T-helper 1 cell treated with Interleukin-12 subunit alpha and Interleukin-12 subunit beta and Interleukin-4 antibody, amounts not matched to agents 30 μg/mL and 1 μg/mL, for 36 hours (primary cell): ENCODE measurements around the gene CLEC18A.
"Not testable (repeated sequence)": the region's sequence is repeated elsewhere in the genome, so short reads cannot be mapped to it uniquely, and the experiment has no call there.

Source experiments
- H3K27ac Mint-ChIP-seq: one replicate; pipeline ENCODE4 v1.8.0; 2021; ENCODE audit warnings: mild to moderate bottlenecking, mixed read lengths
- H3K27me3 Mint-ChIP-seq: one replicate; pipeline ENCODE4 v1.8.0; 2021; ENCODE audit warnings: low read depth, mixed read lengths
- H3K36me3 Mint-ChIP-seq: one replicate; pipeline ENCODE4 v1.8.0; 2021; ENCODE audit warnings: low read depth, mixed read lengths
- H3K4me1 Mint-ChIP-seq: one replicate; pipeline ENCODE4 v1.8.0; 2021; ENCODE audit warnings: low read depth, mixed read lengths
- H3K4me3 Mint-ChIP-seq: one replicate; pipeline ENCODE4 v1.8.0; 2021; ENCODE audit warnings: mild to moderate bottlenecking, moderate library complexity, mixed read lengths
- H3K9me3 Mint-ChIP-seq: one replicate; pipeline ENCODE4 v1.8.0; 2021; ENCODE audit warnings: mixed read lengths

Gene CLEC18A

GRCh38 chr16:69951017-69951671 is at the start of gene CLEC18A:
TSS of gene CLEC18A (plus strand) at chr16:69951334. CDS start at chr16:69951367, 33 bp downstream.
- not testable (repeated sequence) for H3K4me3 Mint-ChIP-seq, H3K27me3 Mint-ChIP-seq, H3K4me1 Mint-ChIP-seq, H3K27ac Mint-ChIP-seq, H3K36me3 Mint-ChIP-seq, H3K9me3 Mint-ChIP-seq

- no peaks in the 10 kb centered on the region for H3K9me3 Mint-ChIP-seq
- H3K27me3 Mint-ChIP-seq = no peaks in the 10 kb centered on the region
- H3K27ac Mint-ChIP-seq = no peak overlapping the region
- H3K36me3 Mint-ChIP-seq = peaks cover 6% of the 10 kb centered on the region
- no peaks in the 10 kb centered on the region for H3K4me1 Mint-ChIP-seq
- no peak overlapping the region for H3K4me3 Mint-ChIP-seq
Measured at GRCh38 chr16:69903865-69904415, 47.2 kb upstream of the CLEC18A start.

GRCh38 chr16:69904495-69905170 is 46.5 kb upstream of the CLEC18A start:
- Mint-ChIP-seq H3K27ac (no peak overlapping the region), H3K4me3 (no peak overlapping the region), H3K9me3 (no peaks in the 10 kb centered on the region), H3K4me1 (no peaks in the 10 kb centered on the region), H3K27me3 (no peaks in the 10 kb centered on the region), H3K36me3 (peaks cover 7% of the 10 kb centered on the region)

- no peak overlapping the region for H3K27ac Mint-ChIP-seq
- H3K36me3 Mint-ChIP-seq = peaks cover 9% of the 10 kb centered on the region
- no peaks in the 10 kb centered on the region for H3K9me3 Mint-ChIP-seq
- H3K4me1 Mint-ChIP-seq = no peaks in the 10 kb centered on the region
- no peak overlapping the region for H3K4me3 Mint-ChIP-seq
- H3K27me3 Mint-ChIP-seq = no peaks in the 10 kb centered on the region
Measured at GRCh38 chr16:69905171-69905555, 46.0 kb upstream of the CLEC18A start.

- Mint-ChIP-seq H3K4me3 (no peak overlapping the region), H3K9me3 (no peaks in the 10 kb centered on the region), H3K36me3 (peaks cover 10% of the 10 kb centered on the region), H3K27ac (no peak overlapping the region), H3K4me1 (no peaks in the 10 kb centered on the region), H3K27me3 (no peaks in the 10 kb centered on the region)
Measured at GRCh38 chr16:69906838-69907401, 44.2 kb upstream of the CLEC18A start.

- no peak overlapping the region for H3K4me3 Mint-ChIP-seq
- no peaks in the 10 kb centered on the region for H3K9me3 Mint-ChIP-seq
- H3K4me1 Mint-ChIP-seq = no peaks in the 10 kb centered on the region
- H3K27me3 Mint-ChIP-seq = no peaks in the 10 kb centered on the region
- peaks cover 9% of the 10 kb centered on the region for H3K36me3 Mint-ChIP-seq
- H3K27ac Mint-ChIP-seq = no peak overlapping the region
Measured at GRCh38 chr16:69909043-69909442, 42.1 kb upstream of the CLEC18A start.

- H3K9me3 Mint-ChIP-seq = no peaks in the 10 kb centered on the region
- H3K27ac Mint-ChIP-seq = no peak overlapping the region
- no peaks in the 10 kb centered on the region for H3K27me3 Mint-ChIP-seq
- H3K4me3 Mint-ChIP-seq = no peak overlapping the region
- H3K36me3 Mint-ChIP-seq = peaks cover 9% of the 10 kb centered on the region
- no peaks in the 10 kb centered on the region for H3K4me1 Mint-ChIP-seq
Measured at GRCh38 chr16:69909760-69910159, 41.4 kb upstream of the CLEC18A start.

GRCh38 chr16:69910964-69911363 is 40.2 kb upstream of the CLEC18A start:
- Mint-ChIP-seq H3K27ac (no peak overlapping the region), H3K4me3 (no peak overlapping the region), H3K9me3 (no peaks in the 10 kb centered on the region), H3K36me3 (peaks cover 9% of the 10 kb centered on the region), H3K4me1 (no peaks in the 10 kb centered on the region), H3K27me3 (no peaks in the 10 kb centered on the region)

GRCh38 chr16:69916462-69916861 is 34.7 kb upstream of the CLEC18A start:
- no peak overlapping the region for H3K4me3 Mint-ChIP-seq
- H3K36me3 Mint-ChIP-seq = peaks cover 8% of the 10 kb centered on the region
- H3K27ac Mint-ChIP-seq = no peak overlapping the region
- H3K4me1 Mint-ChIP-seq = no peaks in the 10 kb centered on the region
- no peaks in the 10 kb centered on the region for H3K27me3 Mint-ChIP-seq
- H3K9me3 Mint-ChIP-seq = no peaks in the 10 kb centered on the region

GRCh38 chr16:69917311-69917710 is 33.8 kb upstream of the CLEC18A start:
- Mint-ChIP-seq H3K4me1 (no peaks in the 10 kb centered on the region), H3K27me3 (no peaks in the 10 kb centered on the region), H3K27ac (no peak overlapping the region), H3K36me3 (peaks cover 10% of the 10 kb centered on the region), H3K9me3 (no peaks in the 10 kb centered on the region), H3K4me3 (no peak overlapping the region)

GRCh38 chr16:69917739-69918138 is 33.4 kb upstream of the CLEC18A start:
- peaks cover 10% of the 10 kb centered on the region for H3K36me3 Mint-ChIP-seq
- no peak overlapping the region for H3K27ac Mint-ChIP-seq
- H3K4me1 Mint-ChIP-seq = no peaks in the 10 kb centered on the region
- H3K9me3 Mint-ChIP-seq = no peaks in the 10 kb centered on the region
- H3K27me3 Mint-ChIP-seq = no peaks in the 10 kb centered on the region
- no peak overlapping the region for H3K4me3 Mint-ChIP-seq

- Mint-ChIP-seq H3K27ac (no peak overlapping the region), H3K9me3 (no peaks in the 10 kb centered on the region), H3K36me3 (peaks cover 10% of the 10 kb centered on the region), H3K4me3 (no peak overlapping the region), H3K4me1 (no peaks in the 10 kb centered on the region), H3K27me3 (no peaks in the 10 kb centered on the region)
Measured at GRCh38 chr16:69918241-69918640, 32.9 kb upstream of the CLEC18A start.

- Mint-ChIP-seq H3K4me3 (no peak overlapping the region), H3K27ac (no peak overlapping the region), H3K27me3 (no peaks in the 10 kb centered on the region), H3K36me3 (peaks cover 12% of the 10 kb centered on the region), H3K9me3 (no peaks in the 10 kb centered on the region), H3K4me1 (no peaks in the 10 kb centered on the region)
Measured at GRCh38 chr16:69921127-69921526, 30.0 kb upstream of the CLEC18A start.

- H3K27ac Mint-ChIP-seq = no peak overlapping the region
- no peaks in the 10 kb centered on the region for H3K9me3 Mint-ChIP-seq
- no peaks in the 10 kb centered on the region for H3K27me3 Mint-ChIP-seq
- H3K36me3 Mint-ChIP-seq = peaks cover 12% of the 10 kb centered on the region
- no peaks in the 10 kb centered on the region for H3K4me1 Mint-ChIP-seq
- no peak overlapping the region for H3K4me3 Mint-ChIP-seq
Measured at GRCh38 chr16:69922200-69922599, 28.9 kb upstream of the CLEC18A start.
